GM12891 (cell line): ENCODE measurements around the gene PHF13.

Experiments used
- DNase-seq: peaks from one replicate; pipeline ENCODE4 v3.0.0; 2011; ENCODE audit warnings: low spot score; ENCODE audit not compliant: insufficient read length
- FAIRE-seq: peaks from 2 replicates; lab custom pipeline; 2011; peaks lifted over from hg19 to GRCh38; lab: Jason Lieb, UNC
- PAX5 ChIP-seq: IDR thresholded peaks from 2 replicates; pipeline ENCODE4 v1.6.1; 2011; ENCODE audit warnings: low read length, moderate library complexity, mild to moderate bottlenecking; ENCODE audit not compliant: insufficient read depth, severe bottlenecking
- POLR2A ChIP-seq: IDR thresholded peaks from 2 replicates; pipeline ENCODE4 v1.6.1; 2011; ENCODE audit warnings: low read depth, low read length, control low read depth
- POLR2AphosphoS5 ChIP-seq: IDR thresholded peaks from 2 replicates; pipeline ENCODE4 v1.6.1; 2011; ENCODE audit warnings: low read depth, low read length, control low read depth
- POU2F2 ChIP-seq: IDR thresholded peaks from 2 replicates; pipeline ENCODE4 v1.6.1; 2011; ENCODE audit warnings: low read depth, mild to moderate bottlenecking, control low read depth, low read length, moderate library complexity
- SPI1 ChIP-seq: IDR thresholded peaks from 2 replicates; pipeline ENCODE4 v1.6.1; 2011; ENCODE audit warnings: low read depth, low read length, control low read depth
- TAF1 ChIP-seq: IDR thresholded peaks from 2 replicates; pipeline ENCODE4 v1.6.1; 2011; ENCODE audit warnings: low read depth, low read length, control low read depth

The PHF13 gene

DNA sequence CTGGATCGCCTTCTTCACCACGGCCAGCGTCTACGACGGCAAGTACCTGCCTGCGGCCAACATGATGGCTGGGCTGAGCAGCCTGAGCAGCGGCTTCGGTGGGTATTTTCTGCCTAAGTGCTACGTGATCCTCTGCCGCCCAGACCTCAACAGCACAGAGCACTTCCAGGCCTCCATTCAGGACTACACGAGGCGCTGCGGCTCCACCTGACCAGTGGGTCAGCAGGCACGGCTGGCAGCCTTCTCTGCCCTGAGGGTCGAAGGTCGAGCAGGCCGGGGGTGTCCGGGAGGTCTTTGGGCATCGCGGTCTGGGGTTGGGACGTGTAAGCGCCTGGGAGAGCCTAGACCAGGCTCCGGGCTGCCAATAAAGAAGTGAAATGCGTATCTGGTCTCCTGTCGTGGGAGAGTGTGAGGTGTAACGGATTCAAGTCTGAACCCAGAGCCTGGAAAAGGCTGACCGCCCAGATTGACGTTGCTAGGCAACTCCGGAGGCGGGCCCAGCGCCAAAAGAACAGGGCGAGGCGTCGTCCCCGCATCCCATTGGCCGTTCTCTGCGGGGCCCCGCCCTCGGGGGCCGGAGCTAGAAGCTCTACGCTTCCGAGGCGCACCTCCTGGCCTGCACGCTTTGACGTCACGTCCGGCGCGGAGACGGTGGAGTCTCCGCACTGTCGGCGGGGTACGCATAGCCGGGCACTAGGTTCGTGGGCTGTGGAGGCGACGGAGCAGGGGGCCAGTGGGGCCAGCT, 34.0 kb upstream of the PHF13 start, which contains the start of gene ZBTB48:
Gene ZBTB48 (plus strand): TSS at position 621 of the 745 bp plus-strand sequence. CDS start 616 bp downstream, outside the sequence.
- FAIRE-seq = peak; percentile 100
- TF ChIP-seq SPI1 (no peak), TAF1 (peak; percentile 62; the same call in 1 of the 2 replicates), POU2F2 (0 out of 2 replicates have a peak, but pooled peaks have one; percentile 29), POLR2A (peak; percentile 89), POLR2AphosphoS5 (peak; percentile 93)
- peak; percentile 100 for DNase-seq

DNA sequence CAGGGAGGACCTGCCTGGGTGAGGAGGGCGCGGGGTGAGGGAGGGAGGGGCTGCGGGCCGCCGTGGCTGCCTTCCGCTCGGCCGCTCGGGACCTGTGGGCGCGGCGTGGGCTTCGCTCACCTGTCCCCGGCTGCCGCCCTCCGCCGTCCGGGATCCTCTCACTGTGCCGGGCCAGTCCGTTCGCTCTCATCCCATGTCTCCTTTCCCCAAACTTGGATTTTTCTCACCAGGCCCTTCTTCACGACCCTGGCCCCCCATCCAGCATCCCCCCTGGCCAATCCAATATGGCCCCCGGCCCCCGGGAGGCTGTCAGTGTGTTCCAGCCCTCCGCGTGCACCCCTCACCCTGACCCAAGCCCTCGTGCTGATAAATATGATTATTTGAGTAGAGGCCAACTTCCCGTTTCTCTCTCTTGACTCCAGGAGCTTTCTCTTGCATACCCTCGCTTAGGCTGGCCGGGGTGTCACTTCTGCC, 33.4 kb upstream of the PHF13 start:
- DNase-seq (no peak), FAIRE-seq (no peak)
- TF ChIP-seq POLR2A (no peak), SPI1 (no peak), PAX5 (no peak), POLR2AphosphoS5 (no peak), TAF1 (no peak; the same call in none of the 2 replicates), POU2F2 (no peak)

DNA sequence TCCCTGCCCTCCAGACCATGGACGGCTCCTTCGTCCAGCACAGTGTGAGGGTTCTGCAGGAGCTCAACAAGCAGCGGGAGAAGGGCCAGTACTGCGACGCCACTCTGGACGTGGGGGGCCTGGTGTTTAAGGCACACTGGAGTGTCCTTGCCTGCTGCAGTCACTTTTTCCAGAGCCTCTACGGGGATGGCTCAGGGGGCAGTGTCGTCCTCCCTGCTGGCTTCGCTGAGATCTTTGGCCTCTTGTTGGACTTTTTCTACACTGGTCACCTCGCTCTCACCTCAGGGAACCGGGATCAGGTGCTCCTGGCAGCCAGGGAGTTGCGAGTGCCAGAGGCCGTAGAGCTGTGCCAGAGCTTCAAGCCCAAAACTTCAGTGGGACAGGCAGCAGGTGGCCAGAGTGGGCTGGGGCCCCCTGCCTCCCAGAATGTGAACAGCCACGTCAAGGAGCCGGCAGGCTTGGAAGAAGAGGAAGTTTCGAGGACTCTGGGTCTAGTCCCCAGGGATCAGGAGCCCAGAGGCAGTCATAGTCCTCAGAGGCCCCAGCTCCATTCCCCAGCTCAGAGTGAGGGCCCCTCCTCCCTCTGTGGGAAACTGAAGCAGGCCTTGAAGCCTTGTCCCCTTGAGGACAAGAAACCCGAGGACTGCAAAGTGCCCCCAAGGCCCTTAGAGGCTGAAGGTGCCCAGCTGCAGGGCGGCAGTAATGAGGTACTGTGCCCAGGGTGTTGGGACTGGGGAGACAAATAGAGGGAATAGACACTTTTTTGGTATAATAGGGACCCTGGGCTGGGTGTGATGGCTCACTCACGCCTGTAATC, 32.7 kb upstream of the PHF13 start:
- no peak for TF ChIP-seq SPI1
- no peak for TF ChIP-seq POLR2A
- TF ChIP-seq PAX5 = no peak
- no peak for TF ChIP-seq POLR2AphosphoS5
- no peak for TF ChIP-seq POU2F2
- no peak for TF ChIP-seq TAF1
- FAIRE-seq (peak; percentile 66), DNase-seq (no peak)

DNA sequence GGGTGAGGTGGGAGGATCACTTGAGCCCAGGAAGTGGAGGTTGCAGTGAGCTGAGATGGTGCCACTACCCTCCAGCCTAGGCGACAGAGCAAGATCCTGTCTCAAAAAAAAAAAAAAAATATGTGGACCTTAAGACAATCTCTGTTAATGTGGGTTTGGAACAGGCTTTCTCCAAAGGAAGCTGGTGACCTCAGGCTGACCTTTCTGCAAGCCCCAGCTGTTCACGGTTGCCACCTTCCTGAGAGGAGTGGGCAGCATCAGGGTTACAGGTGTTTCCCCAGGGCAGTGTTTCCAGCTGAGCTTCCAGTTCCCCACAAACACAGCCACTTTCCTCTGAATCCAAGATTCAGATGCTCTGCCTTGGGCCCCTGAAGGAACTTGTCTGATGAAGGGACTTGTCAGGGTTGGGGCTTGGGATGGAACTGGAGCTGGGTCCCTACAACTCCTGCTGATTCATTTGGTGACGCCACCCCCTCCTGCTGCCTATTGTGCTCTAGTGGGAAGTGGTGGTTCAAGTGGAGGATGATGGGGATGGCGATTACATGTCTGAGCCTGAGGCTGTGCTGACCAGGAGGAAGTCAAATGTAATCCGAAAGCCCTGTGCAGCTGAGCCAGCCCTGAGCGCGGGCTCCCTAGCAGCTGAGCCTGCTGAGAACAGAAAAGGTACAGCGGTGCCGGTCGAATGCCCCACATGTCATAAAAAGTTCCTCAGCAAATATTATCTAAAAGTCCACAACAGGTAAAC, 31.8 kb upstream of the PHF13 start:
- FAIRE-seq (peak; percentile 78), DNase-seq (no peak)
- TF ChIP-seq POLR2A (0 out of 2 replicates have a peak, but pooled peaks have one; percentile 2), SPI1 (peak; percentile 20; the same call in 1 of the 2 replicates), PAX5 (no peak)

DNA sequence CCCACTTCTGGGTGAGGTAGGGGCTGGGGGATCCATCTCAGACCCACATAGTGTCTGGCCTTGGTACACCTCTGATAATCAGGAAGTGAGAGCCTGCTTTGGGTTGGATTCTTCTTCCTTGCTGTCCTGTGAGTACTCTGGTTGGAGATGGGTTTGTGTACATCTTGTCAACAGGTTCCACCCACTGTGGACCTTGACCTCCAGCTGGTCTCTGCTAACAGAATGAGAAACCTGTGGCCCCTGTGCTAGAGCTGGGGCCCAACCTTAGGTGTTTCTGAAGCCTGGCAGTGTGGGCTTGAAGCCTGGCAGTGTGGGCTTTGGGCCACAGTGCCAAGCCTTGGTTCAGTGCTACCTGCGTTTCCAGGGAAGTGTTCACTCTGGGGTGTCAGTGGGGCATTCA, 31.2 kb upstream of the PHF13 start:
- DNase-seq (no peak), FAIRE-seq (no peak)
- TF ChIP-seq POLR2A = 0 out of 2 replicates have a peak, but pooled peaks have one; percentile 12
- peak; percentile 41 for TF ChIP-seq SPI1
- no peak for TF ChIP-seq PAX5
- no peak for TF ChIP-seq POU2F2
- no peak for TF ChIP-seq POLR2AphosphoS5
- no peak for TF ChIP-seq TAF1

DNA sequence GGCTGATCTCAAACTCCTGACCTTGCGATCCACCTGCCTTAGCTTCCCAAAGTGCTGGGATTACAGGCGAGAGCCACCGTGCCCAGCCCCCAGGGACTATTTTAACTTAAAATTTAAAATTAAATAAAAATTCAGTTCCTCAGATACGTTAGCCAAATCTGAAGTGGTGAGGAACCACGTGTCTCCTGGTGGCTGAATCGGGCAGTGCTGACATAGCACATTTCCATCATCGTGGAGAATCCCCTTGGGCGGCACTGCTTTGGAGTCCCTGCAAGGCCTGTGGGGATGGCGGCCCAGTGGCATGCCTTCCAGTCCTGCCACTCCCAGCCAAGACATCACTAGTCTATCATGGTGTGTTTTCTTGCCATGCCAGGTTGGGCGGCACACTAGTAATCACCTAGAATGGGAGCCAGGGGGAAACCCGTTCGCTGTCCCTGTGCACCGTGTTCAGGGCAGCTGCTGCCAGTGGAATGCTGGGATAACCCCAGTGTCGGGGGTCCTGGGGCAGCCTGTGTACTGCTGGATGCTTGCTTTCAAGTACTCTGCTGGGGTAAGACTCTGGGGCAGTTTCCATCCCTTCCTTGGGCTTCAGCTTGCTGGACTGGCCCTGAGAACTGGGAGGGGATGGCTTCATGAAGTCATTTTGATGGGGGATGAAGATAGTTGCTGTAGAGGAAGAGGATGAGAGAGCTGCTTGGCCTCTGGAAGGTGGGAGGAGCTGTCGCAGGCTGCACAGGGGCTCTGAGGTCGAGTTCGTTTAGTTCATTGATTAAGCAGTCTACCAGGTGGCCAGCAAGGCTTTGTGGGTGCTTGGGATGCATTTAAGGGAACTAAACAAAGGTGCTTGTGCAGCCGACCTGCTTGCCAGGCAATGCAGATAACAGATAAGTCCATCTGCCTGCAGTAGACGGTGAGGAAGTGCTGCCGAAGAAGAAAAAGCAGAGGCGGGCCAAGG, 29.1 kb upstream of the PHF13 start:
- FAIRE-seq = no peak

DNA sequence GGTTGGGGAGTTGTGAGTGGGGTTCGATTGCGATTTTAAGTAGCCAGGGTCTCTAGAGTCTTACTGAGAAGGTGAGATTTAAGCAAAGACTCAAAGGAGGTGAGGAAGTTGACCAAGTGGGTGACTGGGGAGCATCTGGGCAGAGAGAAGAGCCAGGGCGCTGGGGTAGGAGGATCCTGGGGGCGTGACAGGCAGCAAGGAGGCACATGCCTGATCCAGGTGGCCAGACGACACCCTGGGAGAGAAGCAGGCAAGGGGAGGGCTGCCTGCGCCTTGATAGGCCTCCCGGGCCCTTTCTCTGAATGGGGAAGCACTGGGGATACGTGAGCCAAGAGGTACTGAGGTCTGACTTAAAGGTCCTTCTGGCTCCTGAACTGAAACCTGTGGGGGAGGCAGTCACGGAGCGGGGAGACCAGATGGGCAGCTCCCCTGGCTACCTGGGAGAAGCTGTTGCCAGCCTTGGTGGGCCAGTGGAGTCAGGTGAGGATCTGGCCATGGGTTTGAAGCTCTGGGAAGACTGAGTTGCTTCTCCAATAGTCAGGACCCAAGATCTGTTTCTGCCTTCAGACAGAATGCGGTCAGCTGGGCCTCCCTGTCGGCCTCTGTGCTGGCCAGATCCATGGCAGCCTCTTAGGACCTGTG, 28.3 kb upstream of the PHF13 start:
- DNase-seq (no peak), FAIRE-seq (no peak)
- TF ChIP-seq PAX5 = no peak
- no peak for TF ChIP-seq SPI1
- no peak for TF ChIP-seq POLR2A
- no peak for TF ChIP-seq TAF1
- TF ChIP-seq POLR2AphosphoS5 = no peak
- no peak for TF ChIP-seq POU2F2

More for the DNA sequence above, 29.1 kb upstream of the PHF13 start:
- no peak for DNase-seq
- TF ChIP-seq PAX5 (no peak), POLR2AphosphoS5 (no peak), POU2F2 (no peak), SPI1 (no peak), TAF1 (no peak), POLR2A (no peak)

DNA sequence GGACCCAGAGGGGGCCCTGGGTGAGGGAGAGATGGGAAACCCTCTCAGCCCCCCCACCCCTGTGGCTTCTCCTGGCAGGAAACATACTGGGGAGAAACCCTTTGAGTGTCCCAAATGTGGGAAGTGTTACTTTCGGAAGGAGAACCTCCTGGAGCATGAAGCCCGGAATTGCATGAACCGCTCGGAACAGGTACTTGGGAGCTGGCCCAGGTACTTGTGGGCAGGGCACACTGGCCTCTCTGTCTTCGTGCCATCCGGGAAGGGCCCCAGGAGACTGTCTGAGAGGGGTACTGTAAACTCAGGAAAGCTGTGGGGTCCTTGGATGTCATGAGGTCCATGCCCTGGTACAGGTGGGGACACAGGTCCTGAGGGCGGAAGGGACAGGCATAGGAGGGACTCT, 27.7 kb upstream of the PHF13 start:
- no peak for DNase-seq
- TF ChIP-seq POLR2A = no peak
- TF ChIP-seq POLR2AphosphoS5 = no peak
- TF ChIP-seq POU2F2 = no peak
- no peak for TF ChIP-seq PAX5
- no peak for TF ChIP-seq SPI1
- no peak for TF ChIP-seq TAF1
- no peak for FAIRE-seq
